Cerebellar cortex (tissue), 1 donor: ENCODE measurements around the gene TMIGD2.
"Not testable (repeated sequence)": the region's sequence is repeated elsewhere in the genome, so short reads cannot be mapped to it uniquely, and the experiment has no call there.

Experiments
- DNase-seq: peaks from one replicate; pipeline ENCODE4 v3.0.0-alpha.2; 2015; ENCODE audit warnings: low spot score

The TMIGD2 gene, protein sequence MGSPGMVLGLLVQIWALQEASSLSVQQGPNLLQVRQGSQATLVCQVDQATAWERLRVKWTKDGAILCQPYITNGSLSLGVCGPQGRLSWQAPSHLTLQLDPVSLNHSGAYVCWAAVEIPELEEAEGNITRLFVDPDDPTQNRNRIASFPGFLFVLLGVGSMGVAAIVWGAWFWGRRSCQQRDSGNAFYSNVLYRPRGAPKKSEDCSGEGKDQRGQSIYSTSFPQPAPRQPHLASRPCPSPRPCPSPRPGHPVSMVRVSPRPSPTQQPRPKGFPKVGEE

DNA sequence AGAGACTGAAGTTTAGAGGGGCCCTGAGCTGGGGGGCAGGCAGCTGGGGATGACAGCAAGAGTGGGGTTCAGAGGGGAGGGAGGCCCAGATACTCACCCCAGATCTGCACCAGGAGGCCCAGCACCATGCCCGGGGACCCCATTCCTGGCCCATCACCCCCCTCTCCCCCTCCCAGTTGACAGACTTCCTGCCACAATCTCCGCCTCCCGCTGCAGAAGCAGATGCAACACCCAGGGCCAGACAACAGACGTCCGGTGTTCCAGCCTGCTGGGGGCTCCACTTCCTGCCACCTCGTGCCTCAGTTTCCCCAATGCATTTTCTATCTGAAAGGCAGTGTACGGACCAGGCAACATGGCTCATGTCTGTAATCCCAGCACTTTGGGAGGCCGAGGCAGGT lies at the start of gene TMIGD2:
Gene TMIGD2, minus strand, starts transcription at position 147 of the 398 bp plus-strand sequence. Its CDS starts 4 bp downstream, at position 143.
- no peak for DNase-seq

DNA sequence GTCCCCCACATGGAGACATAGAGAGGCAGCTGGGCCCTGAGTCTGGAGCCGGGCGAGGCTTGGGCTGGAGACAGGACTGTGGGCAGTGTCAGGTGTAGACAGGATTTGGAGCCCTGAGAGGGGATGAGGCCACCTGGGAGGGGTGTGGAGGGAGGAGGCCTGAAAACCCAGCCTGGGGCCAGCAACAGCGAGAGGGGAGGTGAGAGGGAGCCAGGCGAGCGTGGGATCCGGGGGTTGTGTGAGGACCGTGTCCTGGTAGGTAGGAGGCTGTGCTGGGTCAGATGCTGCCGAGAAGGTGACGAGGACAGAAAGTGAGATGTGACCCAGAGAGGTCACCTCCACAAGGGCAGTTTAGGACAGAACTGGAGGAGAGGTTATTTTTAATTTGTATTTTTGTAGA lies 48.5 kb upstream of the TMIGD2 start:
- DNase-seq: no peak

DNA sequence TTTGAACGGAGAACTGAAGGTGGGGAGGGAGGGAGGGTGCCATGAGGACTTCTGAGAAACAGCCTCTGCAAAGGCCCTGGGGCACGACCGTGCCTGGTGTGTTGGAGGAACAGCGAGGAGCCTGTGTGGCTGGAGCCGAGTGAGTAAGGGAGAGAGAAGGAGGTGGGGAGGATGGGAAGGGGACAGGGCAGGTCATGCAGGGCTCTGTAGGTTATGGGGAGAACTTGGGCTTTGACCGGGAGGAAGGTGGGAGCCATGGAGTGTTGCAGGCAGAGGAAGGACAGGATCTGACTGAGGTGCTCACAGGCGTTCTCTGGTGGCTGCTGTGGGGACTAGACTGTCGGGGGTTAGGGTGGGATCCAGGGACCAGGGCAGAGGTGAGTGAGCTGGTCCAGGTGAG lies 47.9 kb upstream of the TMIGD2 start:
- no peak for DNase-seq

DNA sequence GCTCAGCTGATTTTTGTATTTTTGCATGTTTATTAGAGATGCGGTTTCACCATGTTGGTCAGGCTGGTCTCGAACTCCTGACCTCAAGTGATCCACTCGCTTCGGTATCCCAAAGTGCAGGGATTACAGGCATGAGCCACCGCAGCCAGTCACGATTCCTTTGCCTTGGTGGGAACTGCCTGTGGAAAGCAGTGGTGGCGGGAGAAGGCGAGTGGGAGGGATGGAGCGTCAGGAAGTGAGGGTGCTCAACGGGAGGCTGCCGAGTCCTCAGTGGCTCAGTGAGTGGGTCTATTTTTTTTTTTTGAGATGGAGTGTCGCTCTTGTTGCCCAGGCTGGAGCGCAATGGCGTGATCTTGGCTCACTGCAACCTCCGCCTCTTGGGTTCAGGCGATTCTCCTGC lies 47.0 kb upstream of the TMIGD2 start:
- DNase-seq: not testable (repeated sequence)

DNA sequence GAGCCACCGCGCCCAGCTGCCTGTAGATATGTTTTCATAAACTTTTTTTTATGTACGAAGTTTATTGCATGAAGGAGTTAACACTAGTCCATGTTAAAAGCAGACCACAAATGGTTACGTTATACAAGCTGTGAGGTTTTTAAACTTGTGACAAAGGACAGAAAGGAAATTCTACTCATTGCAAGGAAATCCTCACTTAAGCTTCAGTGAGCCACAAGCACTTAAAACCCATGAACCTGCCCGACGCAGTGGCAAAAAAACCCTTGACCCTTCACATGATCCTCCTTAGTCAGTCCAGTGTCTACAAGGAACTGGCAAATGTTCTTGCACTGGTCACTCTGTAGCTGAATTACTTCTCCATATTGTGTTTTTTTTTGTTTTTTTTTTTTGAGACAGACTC lies 45.3 kb upstream of the TMIGD2 start:
- no peak for DNase-seq

DNA sequence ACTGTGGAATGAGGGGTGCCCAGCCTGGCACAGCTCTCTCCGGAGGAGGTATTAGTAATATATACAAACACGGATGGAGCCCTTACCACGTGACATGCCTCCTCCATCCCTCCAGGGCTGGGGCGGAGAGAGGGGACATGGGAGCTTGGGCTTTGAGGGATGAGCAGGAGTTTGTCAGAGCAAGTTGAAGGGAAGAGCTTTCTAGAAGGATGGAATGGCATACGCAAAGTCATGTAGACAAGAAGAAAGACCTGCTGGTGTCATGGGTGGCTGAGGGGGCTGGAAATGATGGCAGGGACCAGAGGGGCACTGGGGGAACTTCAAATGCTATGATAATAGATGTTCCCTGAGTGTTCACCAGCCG lies 43.8 kb upstream of the TMIGD2 start:
- no peak for DNase-seq

DNA sequence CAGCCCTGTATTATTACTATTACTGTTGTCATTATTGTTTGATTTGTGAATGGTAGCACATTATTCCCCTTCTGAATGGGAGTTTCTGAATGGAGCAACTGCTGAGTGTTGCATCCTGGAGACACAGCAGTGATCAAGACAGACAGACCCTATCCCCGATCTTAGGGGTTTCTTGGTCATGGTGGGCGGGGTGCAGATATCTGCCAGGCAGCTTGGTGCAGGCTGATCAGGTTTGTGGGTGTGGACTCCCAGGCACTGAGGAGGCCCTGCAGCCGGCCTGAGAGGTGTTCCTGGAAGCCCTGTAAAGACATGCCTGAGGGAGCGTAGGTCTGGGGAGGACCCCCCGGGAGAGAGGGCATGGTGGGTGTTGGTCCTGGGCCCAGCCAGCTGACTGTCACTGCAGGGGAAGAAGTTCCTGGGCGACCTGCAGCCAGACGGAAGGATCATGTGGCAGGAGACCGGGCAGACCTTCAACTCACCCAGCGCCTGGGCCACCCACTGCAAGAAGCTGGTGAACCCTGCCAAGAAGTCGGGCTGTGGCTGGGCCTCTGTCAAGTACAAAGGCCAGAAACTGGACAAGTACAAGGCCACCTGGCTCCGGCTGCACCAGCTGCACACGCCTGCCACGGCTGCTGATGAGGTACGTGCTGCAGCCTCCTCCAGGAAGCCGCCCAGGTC lies 43.3 kb upstream of the TMIGD2 start:
- no peak for DNase-seq

DNA sequence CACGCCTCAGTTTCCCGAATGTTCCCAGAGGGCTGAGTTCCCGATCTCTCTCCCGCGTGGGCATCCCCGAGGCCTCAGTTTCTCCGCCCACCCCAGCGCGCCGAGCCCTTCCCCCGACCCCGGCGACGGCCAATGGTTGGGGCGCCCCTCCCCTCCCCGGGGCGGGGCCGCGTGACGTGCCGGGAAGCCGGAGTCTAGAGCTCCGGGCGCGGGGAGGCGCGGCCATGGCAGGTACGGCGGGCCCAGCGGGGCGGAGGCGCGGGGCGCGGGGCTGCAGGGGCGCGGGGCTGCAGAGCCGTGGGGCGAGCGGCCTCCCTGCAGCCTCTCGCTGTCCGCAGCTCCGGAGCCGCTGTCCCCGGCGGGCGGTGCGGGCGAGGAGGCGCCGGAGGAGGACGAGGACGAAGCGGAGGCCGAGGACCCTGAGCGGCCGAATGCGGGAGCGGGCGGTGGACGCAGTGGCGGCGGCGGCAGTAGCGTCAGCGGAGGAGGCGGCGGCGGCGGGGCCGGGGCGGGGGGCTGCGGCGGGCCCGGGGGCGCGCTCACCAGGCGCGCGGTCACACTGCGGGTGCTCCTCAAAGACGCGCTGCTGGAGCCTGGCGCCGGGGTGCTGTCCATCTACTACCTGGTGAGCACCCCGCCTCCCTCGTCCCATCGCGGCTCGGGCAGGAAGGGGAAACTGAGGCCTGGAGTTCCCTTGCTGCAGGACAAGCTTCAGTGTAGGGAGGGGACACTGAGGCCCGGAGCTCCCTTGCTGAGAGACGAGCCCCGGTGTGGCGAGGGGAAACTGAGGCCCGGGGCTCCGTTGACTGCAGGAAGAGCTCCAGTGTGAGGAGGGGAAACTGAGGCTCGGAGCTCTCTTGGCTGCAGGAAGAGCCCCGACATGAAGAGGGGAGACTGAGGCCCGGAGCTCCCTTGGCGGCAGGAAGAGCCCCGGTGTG lies 41.5 kb upstream of the TMIGD2 start, which contains the start of gene MPND:
Gene MPND, plus strand, starts transcription at position 193 of the 938 bp plus-strand sequence. Its CDS starts 32 bp downstream, at position 225.
- peak; percentile 88 for DNase-seq

DNA sequence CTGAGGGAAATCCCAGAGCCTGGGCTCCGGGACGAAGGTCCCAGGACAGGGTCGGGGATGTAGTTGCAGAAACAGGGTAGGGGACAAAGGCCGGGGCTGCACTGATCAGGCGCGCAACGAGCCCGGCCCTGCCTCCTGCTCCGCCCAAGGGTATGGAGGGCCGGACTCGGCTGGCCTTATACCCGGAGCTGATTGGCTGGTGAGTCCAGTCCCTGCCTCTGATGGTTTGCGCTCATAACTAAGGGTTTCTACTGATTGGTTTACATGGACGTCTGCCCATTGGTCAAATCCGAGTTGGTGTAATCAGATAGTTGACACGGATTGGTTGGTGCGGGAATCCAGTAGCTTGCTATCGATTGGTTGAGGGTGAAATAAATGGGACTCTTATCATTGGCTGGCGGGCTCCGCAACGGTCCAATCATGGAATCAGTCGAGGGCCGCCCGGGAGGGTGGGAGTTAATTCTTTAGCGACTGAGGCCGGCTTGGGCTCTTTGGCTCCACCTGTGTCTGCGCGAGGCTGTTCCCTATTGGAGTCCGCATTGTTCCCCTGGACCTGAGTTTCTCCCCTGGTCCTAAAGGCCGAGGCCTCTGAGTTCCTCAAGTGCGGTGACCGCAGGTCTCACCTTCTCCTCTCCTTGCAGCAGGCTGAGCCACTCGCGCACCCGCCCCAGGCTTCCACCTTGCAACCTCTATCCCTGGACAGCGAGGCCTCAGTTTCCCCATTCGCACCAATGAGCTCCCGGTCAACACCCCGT lies 40.6 kb upstream of the TMIGD2 start:
- DNase-seq: peak; percentile 100

DNA sequence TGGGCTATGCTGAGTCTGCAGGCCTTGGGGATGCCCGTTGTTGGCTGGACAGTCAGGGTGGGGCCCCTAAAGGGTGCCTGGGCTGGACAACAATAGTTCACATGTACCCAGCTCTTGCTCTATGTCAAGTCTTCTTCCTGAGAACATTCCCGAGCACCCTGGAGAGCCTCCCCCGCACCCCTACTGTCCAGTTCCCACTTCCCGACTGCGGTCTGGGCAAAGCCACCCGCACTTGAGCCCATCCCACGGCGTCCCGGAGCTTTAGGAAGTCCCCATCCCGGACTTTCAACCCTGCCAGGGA lies 40.1 kb upstream of the TMIGD2 start:
- no peak for DNase-seq

DNA sequence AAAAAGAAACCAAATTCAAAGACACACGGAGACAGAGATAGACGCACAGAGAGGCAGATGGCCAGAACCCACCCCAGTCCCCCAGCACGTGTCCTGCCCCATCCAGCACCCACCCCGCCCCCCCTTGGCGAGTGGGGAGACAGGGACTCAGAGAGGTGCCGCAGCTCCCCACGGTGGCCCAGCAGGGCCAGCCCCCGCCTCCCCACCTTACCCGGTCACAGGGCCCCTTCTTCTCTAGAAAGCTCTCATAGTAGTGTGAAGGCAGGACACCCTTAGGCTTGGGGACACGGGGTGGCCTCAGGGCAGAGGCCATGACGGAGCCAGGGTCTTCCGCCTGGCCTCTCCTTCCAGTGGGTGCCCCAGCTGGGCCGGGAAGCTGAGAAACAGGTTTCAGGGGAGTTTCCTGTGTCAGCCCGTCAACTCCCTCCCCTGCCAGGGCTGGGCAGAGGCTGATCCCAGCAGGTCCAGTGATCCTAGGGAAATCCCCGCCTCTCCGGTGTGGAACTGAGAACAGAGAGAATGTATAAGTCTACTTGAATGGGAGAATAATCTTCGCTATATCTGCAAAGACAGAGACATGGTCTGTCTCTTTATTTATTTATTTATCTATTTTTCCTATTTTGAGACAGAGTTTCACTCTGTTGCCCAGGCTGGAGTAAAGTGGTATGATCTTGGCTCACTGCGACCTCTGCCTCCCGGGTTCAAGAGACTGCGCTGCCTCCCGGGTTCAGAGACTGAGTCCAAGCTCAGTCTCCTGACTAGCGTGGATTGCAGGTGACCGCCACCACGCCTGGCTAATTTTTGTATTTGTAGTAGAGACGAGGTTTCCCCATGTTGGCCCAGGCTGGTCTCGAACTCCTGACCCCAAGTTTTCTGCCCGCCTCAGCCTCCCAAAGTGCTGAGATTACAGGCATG lies 36.5 kb upstream of the TMIGD2 start, which contains the start of gene STAP2:
Gene STAP2, minus strand, starts transcription at position 387 of the 915 bp plus-strand sequence. Its CDS starts 74 bp downstream, at position 313.
- DNase-seq: no peak

DNA sequence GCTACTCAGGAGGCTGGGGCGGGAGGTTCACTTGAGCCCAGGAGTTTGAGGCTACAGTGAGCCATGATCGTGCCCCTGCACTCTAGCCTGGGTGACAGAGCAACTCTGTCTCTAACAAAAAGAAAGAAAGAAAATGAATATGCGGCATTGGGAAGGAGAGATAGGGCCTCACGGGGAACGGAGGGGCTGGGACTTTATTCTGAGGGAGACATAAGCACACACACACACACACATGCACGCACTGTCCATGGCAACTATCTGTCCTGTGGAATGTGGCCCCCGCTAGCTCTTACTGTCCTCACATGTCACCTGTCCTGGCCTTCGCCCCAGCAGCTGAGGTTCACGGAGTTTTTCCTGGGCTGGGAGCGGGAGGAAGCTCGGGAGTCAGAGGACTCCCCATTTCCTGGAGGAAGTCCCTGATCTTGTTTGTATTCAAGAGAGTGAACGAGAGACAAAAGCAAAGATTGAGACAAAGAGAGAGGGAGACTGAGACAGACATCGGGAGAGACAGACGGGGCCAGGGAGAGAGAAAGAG lies 35.8 kb upstream of the TMIGD2 start:
- DNase-seq: no peak

DNA sequence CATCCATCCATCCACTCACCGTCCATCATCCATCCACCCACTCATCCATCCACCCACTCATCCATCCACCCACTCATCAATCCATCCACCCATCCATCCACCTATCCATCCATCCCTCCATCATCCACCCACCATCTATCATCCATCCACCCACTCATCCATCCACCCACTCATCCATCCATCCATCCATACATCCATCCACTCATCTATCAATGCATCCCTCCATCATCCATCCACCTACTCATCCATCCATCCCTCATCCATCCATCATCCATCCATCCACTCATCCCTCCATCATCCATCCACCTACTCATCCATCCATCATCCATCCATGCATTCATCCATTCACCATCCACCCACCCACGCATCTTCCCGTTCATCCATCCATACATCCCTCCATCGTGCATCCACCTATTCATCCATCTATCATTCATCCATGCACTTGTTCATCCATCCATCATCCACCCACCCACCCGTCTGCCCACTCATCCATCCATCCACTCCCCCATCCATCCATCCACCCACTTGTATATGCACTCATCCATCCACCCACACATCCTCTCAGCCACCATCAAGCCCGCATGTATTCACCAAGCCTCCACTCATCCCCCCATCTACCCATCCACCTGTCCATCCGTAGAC lies 32.9 kb upstream of the TMIGD2 start:
- no peak for DNase-seq

DNA sequence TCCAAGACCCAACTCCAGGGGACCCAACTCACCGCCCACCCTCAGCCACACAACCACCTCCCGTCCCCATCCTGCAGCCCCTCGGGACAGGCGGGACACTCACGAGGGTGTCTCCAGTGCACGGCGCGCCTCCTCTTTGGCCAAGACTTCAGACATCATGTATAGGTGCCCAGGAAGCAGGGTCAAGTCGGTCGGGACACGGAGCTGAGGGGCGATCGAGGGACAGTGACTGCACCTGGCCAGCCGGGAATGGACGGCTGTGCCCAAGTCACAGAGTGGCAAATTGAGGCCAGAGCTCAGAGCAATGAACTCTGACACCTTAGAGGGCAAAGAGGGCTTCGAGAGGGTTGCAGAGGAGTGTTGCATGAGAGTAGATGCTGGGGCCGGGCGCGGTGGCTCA lies 27.7 kb upstream of the TMIGD2 start:
- no peak for DNase-seq

DNA sequence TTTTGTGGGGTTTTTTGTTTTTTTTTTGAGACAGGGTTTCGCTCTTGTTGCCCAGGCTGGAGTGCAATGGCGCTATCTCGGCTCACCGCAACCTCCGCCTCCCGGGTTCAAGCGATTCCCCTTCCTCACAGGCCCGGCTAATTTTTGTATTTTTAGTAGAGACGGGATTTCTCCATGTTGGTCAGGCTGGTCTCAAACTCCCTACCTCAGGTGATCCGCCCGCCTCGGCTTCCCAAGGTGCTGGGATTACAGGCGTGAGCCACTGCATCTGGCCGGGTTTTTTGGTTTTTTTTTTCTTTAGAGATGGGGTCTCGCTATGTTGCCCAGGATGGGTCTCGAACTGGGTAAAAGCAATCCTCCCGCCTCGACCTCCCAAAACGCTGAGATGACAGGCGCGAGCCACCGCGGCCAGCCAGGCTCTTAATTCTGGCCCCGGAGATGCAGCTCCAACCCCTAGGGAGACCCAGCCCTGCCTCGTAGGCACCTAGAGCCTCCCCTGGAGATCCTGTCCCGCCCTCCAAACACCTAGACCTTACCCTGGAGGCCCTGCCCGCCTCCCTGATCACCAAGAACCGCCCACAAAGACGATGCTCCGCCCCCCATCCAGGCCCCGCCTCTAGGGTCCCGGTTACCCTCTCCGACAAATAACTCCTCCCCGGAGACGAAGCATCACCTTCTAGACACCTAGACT lies 26.9 kb upstream of the TMIGD2 start:
- DNase-seq: peak; percentile 28

DNA sequence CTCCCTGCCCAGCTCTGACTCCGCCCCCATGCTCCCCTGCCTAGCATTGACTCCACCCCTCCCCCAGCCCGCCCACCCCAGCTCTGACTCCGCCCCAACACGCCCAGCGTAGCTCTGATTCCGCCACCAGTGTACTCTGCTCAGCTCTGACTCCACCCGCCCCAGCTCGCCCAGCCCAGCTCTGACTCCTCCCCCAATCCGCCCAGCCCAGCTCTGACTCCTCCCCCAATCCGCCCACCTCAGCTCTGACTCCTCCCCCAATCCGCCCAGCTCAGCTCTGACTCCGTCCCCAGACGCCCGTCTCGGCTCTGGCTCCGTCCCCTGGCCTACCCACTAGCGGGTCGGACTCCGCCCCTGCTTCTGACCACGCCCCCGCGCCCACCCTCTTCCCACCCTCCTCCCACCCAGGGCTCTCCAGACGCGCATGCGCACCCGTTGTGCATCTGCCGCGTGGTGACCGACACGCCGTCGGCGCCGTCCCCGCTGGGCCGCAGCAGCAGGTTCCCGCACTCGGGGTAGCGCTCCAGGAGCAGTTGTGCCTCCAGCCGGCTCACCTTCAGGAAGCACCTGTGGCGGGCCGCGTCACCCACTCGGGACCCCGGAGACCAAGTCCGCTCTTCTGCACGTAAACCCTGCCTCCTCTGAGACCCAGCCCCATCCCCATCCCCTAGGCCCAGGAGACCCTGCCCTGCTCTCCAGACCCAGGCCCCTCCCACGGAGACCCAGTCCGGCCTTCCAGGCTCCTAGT lies 26.2 kb upstream of the TMIGD2 start:
- DNase-seq: peak; percentile 98

DNA sequence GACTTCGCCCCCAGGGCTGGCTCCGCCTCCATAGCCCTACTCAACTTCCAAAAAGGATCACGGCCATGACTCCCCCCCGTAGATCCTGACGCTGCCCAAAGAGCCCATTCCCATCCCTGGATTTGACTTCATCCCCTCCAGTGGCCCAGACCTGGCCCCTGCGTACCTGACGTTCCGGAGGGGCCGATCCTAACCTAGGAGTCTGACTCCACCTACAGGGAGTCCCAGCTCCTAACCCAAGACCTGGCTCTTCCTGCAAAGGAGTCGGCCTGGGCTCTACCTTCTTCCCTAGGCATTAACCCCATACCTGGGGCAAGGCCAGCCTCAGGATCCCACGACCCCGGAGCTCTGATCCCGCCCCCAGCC lies 25.7 kb upstream of the TMIGD2 start:
- no peak for DNase-seq

DNA sequence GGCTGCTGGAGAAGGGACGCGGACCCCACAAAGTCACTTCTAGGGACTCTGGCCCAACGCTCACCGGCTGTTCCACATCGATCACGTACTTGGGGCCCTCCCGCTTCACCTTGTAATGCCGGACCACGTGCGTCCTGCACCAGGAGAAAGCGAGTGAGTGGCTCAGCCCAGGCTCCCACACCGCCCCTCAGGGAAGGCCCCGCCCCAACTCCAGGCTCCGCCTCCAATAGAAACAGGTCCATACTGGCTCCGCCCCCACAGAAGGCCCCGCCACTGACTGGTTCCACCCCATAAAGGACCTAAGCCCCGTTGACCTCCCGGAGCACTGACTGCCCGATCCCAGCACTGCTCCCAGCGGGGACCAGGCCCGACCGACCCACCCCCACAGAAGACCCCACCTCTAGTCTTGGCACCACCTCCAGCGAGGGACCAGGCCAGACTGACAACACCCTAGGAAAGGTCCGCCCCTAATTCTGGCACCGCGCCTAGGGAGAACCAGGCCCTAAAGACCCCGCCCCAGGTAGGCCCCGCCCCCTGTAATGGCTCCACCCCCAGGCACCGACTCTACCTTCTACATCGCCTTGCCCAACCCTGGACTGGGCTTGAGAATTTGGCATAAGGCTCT lies 25.2 kb upstream of the TMIGD2 start:
- DNase-seq: peak; percentile 77
